GM19455 (cell line): ENCODE results near the gene TULP4.

Experiments
- ATAC-seq: cut with Tn5 transposase; IDR thresholded peaks from one replicate; pipeline ENCODE4 v1.9.1; 2021; ENCODE audit not compliant: unreplicated experiment

Gene TULP4, protein sequence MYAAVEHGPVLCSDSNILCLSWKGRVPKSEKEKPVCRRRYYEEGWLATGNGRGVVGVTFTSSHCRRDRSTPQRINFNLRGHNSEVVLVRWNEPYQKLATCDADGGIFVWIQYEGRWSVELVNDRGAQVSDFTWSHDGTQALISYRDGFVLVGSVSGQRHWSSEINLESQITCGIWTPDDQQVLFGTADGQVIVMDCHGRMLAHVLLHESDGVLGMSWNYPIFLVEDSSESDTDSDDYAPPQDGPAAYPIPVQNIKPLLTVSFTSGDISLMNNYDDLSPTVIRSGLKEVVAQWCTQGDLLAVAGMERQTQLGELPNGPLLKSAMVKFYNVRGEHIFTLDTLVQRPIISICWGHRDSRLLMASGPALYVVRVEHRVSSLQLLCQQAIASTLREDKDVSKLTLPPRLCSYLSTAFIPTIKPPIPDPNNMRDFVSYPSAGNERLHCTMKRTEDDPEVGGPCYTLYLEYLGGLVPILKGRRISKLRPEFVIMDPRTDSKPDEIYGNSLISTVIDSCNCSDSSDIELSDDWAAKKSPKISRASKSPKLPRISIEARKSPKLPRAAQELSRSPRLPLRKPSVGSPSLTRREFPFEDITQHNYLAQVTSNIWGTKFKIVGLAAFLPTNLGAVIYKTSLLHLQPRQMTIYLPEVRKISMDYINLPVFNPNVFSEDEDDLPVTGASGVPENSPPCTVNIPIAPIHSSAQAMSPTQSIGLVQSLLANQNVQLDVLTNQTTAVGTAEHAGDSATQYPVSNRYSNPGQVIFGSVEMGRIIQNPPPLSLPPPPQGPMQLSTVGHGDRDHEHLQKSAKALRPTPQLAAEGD (N-terminal part only)

DNA sequence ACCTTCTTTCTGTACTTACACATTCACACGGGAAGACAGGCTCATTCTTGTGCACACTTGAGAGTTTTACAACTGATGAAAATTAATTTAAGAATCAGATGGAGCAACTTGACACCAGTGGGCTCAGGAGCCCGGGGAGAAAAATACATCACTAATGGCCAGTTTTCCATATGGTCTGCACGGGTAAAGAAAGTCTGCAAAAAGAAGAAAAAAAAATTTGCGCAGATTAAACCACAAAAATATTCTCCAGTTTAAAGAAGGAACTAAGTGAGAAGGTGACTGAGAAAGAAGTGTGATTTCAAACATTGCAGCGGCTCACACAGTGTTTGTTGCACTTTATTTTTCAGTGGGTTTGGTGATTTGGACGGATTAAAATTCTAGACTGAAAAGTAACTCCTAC, at the start of gene TULP4:
TSS of gene TULP4 (plus strand) at position 301 of the 400 bp plus-strand sequence. CDS start 1,552 bp downstream, outside the sequence.
- ATAC-seq: no peak

DNA sequence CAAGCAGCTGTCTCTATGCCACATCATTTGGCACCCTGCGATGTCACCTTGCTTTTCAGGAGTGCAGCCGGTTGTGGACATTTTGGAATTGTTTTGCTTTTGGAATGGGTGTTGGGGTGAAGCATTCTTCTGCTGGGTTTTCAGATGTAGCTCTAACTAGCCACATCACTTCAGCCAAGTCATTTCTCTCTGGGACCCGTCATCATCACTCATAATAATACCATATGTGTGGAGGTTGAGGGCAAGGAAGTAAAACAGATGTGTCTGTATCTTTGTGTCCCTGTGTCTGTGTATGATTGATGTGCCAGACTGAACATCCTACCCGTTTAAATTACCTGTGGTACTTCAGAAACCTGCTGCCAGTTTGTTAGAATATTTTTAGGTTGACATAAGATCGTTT, 49.5 kb upstream of the TULP4 start:
- ATAC-seq: no peak

DNA sequence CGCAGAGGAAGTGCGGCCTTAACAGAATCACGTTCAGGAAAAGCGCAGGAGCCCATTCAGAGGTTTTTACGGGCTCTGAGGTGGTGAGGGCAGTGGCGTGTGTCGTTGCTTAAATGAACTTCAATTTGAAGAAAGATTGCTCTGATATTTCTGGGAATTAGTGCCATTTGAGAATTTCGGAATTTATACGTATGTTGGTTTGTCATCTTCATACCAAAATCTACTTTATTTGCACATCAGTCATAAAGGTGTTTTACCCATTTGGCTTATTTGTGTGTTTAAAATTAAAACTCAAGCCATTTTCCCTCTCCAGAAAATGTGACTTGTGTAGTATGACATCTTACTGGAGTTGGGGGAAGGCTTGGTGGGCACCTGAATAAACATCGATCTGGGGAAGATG, 48.1 kb upstream of the TULP4 start:
- ATAC-seq: no peak

DNA sequence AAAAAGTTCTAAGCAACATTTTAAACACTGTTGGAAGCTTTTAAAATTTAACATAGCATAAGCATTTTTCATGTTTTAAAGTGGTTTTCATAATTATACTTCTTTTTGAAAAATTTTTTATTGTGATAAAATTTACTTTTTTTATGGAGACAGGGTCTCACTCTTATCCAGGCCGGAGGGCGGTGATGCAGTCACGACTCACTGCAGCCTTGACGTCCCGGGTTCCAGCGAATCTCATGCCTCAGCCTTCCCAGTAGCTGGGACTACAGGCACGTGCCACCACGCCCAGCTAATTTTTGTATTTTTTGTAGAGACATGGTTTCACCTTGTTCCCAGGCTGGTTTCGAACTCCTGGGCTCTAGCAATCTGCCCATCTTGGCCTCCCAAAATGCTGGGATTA, 46.1 kb upstream of the TULP4 start:
- no peak for ATAC-seq

DNA sequence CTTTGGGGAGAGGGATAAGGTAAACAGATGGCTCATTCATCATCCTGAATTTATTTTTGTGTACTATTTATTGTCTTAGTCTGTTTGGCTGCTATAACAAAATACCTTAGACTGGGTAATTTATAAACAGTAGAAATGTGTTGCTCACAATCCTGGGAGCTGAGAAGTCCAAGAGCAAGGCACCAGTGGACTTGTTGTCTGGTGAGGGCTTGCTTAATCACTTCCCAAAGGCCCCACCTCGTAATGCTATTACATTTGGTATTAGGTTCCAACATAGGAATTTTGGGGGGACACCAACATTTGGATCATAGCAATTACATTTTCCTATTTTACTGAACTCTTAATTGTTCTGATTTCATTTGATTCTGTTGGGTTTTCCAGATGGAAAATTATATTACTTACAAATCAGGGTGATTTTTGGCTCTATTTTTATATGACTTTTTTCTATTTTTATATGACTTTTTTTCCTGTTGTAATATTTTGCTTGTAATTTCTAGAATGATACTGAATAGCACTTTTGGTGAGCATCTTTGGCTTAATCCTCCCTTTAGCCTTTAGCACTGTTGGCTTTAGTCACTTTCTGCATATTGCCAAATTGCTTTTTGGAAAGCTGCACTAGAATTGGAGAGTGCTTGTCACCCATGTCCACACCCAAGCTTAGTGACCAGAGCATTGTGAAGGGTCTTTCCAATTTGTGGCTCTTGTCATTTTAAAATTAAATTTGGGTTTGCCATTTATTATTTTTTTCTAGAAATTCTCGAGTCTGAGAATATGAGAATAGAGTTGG, 43.7 kb upstream of the TULP4 start:
- no peak for ATAC-seq

DNA sequence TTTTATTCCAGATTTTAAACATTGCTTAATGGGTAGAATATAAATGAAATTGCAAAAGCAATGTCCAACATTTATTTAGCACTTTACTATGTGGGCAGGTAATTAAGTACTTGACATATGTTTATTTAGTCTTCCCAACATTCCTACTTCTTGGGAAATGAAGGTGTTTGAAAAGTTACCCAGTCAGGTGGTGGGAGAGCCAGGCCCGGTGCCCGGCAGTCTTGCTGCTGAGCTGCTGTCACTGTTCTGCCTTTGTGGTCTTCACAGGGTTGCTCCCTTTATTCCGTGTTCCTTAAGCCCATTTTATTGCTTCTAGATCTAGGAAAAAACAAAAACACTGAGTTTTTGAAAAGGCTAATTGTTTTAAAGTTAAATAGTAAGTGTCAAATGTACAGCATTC, 42.6 kb upstream of the TULP4 start:
- no peak for ATAC-seq

DNA sequence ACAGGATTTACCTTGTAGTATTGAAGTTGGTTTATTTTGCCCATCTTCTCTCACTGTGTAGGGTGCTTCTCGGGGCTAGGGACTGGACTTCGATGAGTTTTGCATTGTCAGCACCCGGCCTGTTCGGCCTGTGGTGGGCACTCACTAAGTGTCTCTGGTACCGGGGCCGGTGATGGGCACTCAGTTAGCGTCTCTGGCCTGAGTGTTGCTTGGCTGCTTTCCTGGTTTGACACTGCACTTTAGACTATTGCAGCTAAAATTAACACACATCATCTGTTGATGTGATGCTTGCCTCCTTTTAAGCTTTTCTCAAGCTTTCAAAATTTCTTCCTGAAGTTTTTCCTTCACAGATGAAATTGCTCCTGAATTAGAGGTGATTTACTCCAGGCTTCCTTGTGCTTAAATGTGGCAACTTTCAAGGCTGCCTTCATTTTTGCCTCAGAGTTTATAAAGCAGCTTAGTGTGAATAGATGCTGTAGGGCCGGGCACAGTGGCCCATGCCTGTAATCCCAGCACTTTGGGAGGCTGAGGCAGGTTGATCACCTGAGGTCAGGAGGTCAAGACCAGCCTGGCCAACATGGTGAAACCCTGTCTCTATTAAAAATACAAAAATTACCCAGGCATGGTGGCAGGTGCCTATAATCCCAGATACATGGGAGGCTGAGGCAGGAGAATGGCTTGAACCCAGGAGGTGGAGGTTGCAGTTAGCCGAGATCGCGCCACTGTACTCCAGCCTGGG, 41.7 kb upstream of the TULP4 start:
- no peak for ATAC-seq

DNA sequence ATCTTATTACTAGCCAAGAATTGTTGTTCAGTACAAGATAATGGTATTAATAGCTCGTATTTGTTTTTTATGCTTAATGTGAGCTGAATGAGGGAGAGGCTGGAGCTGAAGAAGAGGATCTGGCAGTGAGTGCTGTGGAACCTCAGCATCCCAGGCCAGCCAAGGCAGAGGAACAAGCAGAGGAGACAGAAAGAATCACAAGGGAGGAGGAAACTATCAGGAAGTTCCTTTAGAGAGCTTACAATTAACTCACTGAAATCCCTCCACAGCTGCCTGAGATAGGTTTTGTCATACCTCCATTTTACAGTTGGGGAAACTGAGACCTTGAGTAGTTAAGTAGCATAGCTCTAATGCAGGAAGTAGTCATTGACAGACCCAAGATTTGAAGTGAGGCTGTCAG, 39.9 kb upstream of the TULP4 start:
- no peak for ATAC-seq

DNA sequence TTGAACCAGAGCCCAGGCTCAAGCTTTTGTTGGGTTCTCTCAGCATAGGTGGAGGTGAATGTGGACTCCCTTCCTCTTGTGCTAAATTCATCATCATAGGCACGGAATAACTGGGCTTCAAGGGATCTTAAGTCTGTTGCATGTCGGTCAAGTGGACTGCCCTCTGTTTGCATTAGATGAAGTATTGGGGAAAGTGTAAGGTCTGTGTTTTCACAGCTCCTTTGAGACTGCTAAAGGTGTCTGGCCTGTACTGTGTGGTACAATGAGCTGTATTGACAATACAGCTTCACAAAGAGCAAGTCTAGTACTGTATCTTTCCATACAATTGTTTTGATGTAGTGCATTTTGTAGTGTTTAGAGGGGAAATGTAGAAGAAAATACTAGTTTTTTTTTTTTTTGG, 34.3 kb upstream of the TULP4 start:
- no peak for ATAC-seq

DNA sequence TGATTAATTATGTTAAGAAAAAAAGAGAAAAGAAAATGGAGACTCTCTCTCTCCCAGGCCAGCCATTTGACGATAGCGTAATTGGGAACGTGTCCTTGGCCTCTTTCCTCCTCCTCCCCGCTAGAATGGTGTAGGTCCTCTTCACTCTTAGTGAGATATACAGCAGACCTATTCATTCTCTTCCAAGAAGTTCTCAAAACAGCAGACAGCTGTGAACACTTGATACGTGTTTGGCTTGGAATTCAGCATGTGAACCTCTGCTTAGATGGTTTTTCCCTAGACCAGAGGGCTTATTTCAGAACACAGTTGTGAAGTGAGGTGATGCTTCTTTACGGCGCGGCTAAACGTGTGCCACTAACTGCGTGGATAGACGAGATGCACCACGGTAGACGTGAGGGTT, 32.6 kb upstream of the TULP4 start:
- ATAC-seq: no peak

DNA sequence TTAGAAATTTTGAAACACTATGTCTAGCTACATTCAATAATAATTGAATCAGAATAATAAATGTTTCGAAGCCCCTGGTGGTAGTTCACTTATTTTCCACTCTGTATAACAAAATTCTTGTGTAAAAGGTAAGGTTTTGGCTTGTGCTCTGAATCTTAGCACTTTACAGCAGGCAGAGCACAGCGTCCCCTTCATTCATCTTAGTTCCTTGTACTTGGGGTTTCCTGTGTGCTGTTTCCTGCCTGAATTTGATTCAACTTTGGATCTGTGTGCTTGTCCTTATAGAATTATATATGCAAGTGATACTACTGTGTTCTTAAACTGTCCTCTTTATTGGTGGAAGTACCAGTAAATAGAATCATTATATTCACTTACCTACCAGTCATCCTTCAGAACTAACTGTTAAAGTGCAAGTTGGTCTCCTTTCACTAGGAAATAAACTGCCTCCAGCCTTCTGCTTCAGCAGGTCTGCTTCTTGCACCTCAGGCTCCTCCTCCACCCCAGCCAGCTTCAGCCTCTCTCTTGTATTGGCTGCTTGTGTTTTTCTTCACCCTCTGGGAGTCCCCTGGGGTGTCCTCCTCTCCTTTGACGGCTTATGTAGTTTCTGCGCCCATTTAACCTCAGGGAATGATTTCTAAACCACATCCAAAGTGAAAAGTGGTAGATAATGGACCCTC, 28.8 kb upstream of the TULP4 start:
- no peak for ATAC-seq

DNA sequence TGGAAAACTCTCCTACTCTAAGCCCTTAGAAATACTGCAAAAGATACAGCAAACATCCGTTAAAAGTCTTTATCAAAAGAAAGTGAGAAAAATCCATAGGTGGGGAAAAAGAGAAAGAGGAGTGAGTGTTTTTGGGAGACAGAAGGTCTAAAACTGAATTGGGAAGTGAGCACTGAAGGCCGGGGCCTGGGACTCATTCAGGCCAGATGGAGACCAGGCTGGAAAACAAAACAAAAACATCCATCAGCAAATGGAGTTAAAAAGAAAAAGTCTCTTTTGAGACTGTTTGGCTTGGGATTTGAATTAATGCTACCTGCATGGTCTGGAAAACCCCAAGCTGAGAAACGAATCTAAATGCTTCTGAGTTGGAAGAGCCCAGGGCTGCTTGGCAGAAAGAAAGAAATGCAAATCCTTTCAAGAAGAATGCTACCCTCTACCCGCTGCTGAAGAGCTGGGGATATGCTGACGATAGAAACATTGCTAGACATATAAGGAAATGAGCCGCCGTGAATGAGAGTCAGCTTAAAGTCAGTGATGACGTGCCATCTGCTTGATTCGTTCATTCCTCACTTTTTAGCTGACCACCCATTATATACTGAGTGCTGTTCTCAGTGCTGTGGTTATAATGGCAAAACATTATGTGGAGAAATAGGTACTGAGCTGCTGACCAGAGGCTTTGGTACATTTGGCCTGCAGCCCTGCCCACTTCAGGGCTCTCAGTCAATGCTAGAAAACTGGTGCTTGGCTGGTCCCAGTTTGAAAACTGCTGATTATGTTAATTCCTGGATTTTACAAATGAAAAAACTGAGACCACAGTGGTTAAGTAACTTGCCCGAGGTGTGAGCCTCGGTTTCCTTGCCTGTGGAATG, 28.0 kb upstream of the TULP4 start:
- no peak for ATAC-seq

DNA sequence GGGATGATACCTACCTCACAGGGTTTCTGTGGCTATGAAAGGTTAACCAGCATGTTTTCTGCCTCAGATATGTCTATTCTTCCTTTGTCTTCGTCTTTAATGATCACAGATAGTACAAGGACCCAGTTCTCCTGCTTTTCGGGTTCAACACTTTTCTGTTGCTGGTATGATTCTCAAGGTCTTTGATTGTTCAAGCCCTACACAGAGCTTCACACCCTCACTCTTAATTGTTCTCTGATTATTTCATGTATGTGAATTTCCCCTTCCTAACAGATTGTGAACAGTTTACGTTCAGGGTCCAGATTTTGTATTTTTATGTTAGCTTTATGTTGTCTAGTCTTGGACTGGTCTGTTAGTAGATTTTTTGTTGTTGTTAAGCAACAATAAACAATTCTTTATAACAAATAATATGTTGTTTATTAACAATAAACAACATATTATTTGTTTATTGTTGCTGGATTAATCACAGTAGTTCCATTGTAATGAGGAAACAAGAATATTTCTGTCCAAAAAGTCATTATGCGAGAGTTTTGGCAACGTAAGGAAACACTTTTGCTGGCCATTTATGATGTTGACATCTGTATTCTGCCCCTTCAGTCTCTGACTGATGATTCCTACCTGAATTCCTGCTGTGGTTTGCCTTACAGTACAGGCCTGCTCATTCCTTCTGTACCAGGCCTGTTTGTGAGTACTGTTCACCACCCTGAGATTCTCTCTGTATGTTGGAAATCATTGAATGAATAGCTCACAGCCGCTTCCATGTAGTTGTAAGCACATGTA, 27.2 kb upstream of the TULP4 start:
- no peak for ATAC-seq

DNA sequence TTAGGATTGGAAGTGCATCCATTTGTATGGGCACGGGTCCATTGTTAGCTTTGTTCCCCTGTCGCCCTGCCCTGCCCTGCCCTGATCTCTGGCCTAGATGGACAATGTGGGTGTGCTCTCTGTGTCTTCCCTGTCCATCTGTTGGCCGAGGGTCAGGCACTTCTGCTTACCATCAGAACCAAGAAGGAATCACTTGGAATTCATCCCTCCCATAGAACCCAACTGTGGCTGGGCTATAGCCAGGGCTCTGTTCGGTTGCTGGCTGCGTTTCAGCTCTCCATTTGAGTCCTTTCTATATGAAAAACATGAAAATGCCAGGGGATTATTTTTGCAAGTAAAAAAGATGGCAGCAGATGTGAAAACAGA, 26.6 kb upstream of the TULP4 start:
- no peak for ATAC-seq

DNA sequence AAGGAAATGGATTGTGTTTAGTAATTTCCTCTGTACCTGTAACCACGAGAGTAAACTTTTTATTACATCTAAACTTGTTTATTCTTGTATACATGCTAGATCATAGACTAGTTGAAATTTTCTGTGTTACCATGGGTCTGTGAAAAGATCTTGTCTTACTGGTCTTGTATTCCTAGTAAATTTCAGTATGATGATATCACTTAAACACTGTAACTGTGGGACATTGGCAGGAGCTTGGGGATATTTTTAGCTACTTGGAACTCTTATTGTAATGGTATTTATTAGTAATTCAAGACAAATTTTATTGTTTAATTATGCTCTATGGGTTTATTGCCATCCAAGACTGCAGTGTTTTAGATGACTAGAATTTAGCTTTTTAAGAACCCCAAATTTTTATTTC, 25.9 kb upstream of the TULP4 start:
- no peak for ATAC-seq

DNA sequence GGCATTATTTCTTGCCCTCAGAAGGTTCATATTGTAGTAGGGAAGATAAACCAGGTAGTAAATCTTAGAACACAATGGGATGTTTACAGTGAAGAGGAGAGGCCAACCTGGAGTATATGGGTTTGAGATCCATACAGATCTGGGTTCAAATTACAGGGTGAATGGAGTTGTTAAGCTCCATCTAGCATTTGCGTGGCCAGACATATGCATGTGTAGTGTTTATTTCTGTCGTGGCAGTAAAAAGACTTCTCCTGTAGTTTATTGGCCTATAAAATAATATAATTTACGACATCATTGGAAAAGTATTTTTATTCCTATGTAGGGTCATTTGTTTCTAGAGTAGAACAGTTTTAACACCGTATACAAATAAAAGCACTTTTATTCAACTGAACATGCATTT, 25.2 kb upstream of the TULP4 start:
- no peak for ATAC-seq

DNA sequence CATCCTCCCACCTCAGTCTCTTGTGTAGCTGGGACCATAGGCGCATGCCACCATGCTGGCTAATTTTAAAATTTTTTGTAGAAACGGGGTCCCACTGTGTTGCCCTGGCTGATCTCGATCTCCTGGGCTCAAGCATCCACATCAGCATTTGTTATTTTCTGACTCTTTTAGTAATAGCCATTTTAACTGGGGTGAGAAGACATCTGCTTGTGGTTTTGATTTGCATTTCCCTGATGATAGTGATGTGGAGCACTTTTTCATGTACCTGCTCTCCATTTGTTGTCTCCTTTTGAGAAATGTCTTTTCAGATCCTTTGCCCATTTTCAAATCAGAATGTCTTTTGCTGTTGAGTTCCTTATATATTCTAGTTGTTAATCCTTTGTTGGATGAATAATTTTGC, 22.2 kb upstream of the TULP4 start:
- ATAC-seq: peak; percentile 53

DNA sequence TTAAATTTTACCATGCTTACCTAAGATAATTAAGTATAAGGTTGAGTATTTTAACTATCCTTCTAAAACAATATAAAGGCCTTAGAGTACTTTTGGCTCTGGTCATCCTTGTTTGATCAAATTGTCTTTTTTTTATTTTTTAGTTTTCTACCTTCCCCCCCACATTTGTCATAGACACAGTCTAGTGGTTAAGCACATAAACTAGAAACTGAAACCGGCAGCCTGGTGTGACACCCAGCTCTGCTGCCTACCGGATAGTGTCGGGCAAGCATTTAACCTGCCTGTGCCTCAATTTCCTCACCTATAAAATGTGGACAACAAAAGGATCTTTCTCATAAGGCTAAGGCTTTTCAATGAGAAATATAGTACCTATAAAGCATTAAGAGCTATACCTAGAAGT, 21.6 kb upstream of the TULP4 start:
- peak; percentile 71 for ATAC-seq

DNA sequence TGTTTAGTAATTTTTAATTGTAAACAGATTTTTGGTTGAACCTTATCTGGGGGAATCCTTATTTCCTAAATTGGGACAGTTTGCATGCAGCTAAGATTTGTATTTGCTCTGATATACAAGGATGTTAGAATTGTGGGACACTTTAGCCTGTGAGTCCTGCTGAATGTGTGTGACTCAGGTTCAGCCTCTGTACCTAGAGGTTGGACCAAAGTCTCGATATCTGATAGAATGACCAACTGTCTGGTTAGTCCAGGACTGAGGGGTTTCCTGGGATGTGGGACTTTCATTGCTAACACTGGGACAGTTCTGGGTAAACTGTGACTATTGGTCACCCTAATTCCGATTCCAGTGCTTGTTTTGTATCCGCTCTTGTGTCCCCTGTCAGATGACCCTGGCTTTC, 20.2 kb upstream of the TULP4 start:
- ATAC-seq: no peak
